LoVo (cell line): ENCODE data around the gene CEP89.
"Not testable (repeated sequence)": the region's sequence is repeated elsewhere in the genome, so short reads cannot be mapped to it uniquely, and the experiment has no call there.

Source experiments
- DNase-seq: peaks from one replicate; pipeline ENCODE4 v3.0.0-alpha.2; 2016; ENCODE audit warnings: low spot score

CEP89 gene

GRCh38 chr19:32891609-32892008, 80.1 kb downstream of the CEP89 start:
- DNase-seq: no peak

- no peak for DNase-seq
Measured at GRCh38 chr19:32890841-32891240, 80.9 kb downstream of the CEP89 start.

GRCh38 chr19:32890326-32890725, 81.4 kb downstream of the CEP89 start:
- no peak for DNase-seq

GRCh38 chr19:32889137-32889934, 82.4 kb downstream of the CEP89 start:
- no peak for DNase-seq

- no peak for DNase-seq
Measured at GRCh38 chr19:32887572-32888215, 84.1 kb downstream of the CEP89 start.

- no peak for DNase-seq
Measured at GRCh38 chr19:32886241-32886640, 85.5 kb downstream of the CEP89 start.

- not testable (repeated sequence) for DNase-seq
Measured at GRCh38 chr19:32885255-32885654, 86.5 kb downstream of the CEP89 start.

- DNase-seq: no peak
Measured at GRCh38 chr19:32881766-32882165, 90.0 kb downstream of the CEP89 start.

- no peak for DNase-seq
Measured at GRCh38 chr19:32880622-32881021, 91.1 kb downstream of the CEP89 start.

GRCh38 chr19:32879741-32880140, 92.0 kb downstream of the CEP89 start:
- DNase-seq: no peak

GRCh38 chr19:32878988-32879387, 92.8 kb downstream of the CEP89 start:
- no peak for DNase-seq

GRCh38 chr19:32877977-32878745, 93.6 kb downstream of the CEP89 start:
- no peak for DNase-seq

GRCh38 chr19:32877323-32877912, 94.3 kb downstream of the CEP89 start:
- no peak for DNase-seq

GRCh38 chr19:32876919-32877285, 94.9 kb downstream of the CEP89 start:
- DNase-seq: peak; percentile 59

- DNase-seq: no peak
Measured at GRCh38 chr19:32876236-32876918, 95.4 kb downstream of the CEP89 start.

- DNase-seq: no peak
Measured at GRCh38 chr19:32875428-32875827, 96.3 kb downstream of the CEP89 start.

GRCh38 chr19:32874605-32875004, 97.2 kb downstream of the CEP89 start:
- no peak for DNase-seq

GRCh38 chr19:32873247-32873959, 98.4 kb downstream of the CEP89 start:
- no peak for DNase-seq

- DNase-seq: no peak
Measured at GRCh38 chr19:32872391-32872790, 99.4 kb downstream of the CEP89 start.

GRCh38 chr19:32870981-32871451, 100.7 kb downstream of the CEP89 start:
- no peak for DNase-seq

- DNase-seq: no peak
Measured at GRCh38 chr19:32869966-32870573, 101.7 kb downstream of the CEP89 start.
